Parathyroid adenoma (tissue), 2 donors: ENCODE measurements around the gene MFF.

Experiments
- H2AFZ ChIP-seq: fragments of 300-600 bp; sonication (generic); one replicate; pipeline ENCODE4 v1.7.0; 2017; ENCODE audit warnings: antibody characterized with exemption, mild to moderate bottlenecking
- H3K27ac ChIP-seq: fragments of 300-600 bp; sonication (generic); one replicate; pipeline ENCODE4 v1.7.0; 2017
- H3K27me3 ChIP-seq: fragments of 300-600 bp; sonication (generic); one replicate; pipeline ENCODE4 v1.7.0; 2017; ENCODE audit warnings: low read length; ENCODE audit not compliant: control insufficient read depth, insufficient read depth
- H3K36me3 ChIP-seq: fragments of 300-600 bp; sonication (generic); one replicate; pipeline ENCODE4 v1.7.0; 2017; ENCODE audit warnings: low read length; ENCODE audit not compliant: control insufficient read depth, insufficient read depth
- H3K4me1 ChIP-seq: fragments of 300-600 bp; sonication (generic); one replicate; pipeline ENCODE4 v1.7.0; 2017; ENCODE audit warnings: control low read depth
- H3K4me2 ChIP-seq: fragments of 300-600 bp; sonication (generic); one replicate; pipeline ENCODE4 v1.7.0; 2017; ENCODE audit warnings: low read length
- H3K4me3 ChIP-seq: fragments of 300-600 bp; sonication (generic); one replicate; pipeline ENCODE4 v1.7.0; 2017; ENCODE audit warnings: low read depth, low read length
- H3K79me2 ChIP-seq: fragments of 300-600 bp; sonication (generic); one replicate; pipeline ENCODE4 v1.7.0; 2017; ENCODE audit warnings: control low read depth
- H3K9ac ChIP-seq: fragments of 300-600 bp; sonication (generic); one replicate; pipeline ENCODE4 v1.7.0; 2017; ENCODE audit warnings: mild to moderate bottlenecking
- H3K9me3 ChIP-seq: fragments of 300-600 bp; sonication (generic); one replicate; pipeline ENCODE4 v1.7.0; 2017; ENCODE audit warnings: low read length; ENCODE audit not compliant: control insufficient read depth
- TF ChIP-seq, protein P1 (sequence below): fragments of 300-600 bp; sonication (generic); IDR thresholded peaks from one replicate; pipeline ENCODE4 v1.7.0; 2017; ENCODE audit warnings: antibody characterized with exemption, mild to moderate bottlenecking
- donor health status: primary hyperparathyroidism.

Gene MFF

DNA sequence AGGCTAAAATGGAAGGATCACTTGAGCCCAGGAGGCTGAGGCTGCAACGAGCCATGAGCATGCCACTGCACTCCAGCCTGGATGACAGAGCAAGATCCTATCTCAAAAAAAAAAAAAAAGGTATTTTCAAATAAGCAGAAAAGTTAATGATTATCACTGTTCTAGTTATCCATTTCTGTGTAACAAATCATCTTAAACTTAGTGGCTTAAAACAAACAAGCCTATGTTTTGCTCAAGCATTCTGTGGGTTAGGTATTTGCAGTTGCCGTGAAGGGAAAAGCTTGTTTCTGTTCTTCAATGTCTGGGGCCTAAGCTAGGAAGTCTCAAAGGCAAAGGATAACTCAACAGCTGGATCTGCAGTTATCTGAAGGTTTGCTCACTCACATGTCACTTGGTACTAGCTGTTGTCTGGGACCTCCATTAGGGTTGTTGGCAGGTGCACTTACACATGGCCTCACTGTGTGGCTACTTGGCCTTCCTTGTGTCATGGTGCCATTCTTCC, 14.1 kb downstream of the MFF start:
- Histone ChIP-seq H3K4me3 (no peak overlapping the region), H3K27ac (no peak overlapping the region), H3K36me3 (no peaks in the 10 kb centered on the region)

DNA sequence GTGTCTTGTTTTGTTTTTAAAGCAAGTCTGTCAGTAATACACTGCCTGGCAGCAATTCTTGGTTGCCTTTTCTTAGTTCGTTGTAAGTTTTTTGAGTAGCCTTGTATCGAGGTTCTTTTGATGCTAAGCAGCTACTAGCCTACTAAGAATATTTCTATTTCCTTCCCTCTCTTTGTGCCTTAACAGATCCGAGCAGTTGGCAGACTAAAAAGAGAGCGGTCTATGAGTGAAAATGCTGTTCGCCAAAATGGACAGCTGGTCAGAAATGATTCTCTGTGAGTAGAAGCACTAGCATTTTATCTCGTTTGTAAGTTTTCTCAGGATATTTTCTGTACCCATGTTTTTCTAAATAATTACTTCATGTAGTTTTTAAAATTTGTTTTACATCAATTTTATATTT, 15.1 kb downstream of the MFF start:
- Histone ChIP-seq H3K4me3 (no peak overlapping the region), H2AFZ (no peak overlapping the region)

More for the DNA sequence above, 14.1 kb downstream of the MFF start:
- TF ChIP-seq, protein P1, sequence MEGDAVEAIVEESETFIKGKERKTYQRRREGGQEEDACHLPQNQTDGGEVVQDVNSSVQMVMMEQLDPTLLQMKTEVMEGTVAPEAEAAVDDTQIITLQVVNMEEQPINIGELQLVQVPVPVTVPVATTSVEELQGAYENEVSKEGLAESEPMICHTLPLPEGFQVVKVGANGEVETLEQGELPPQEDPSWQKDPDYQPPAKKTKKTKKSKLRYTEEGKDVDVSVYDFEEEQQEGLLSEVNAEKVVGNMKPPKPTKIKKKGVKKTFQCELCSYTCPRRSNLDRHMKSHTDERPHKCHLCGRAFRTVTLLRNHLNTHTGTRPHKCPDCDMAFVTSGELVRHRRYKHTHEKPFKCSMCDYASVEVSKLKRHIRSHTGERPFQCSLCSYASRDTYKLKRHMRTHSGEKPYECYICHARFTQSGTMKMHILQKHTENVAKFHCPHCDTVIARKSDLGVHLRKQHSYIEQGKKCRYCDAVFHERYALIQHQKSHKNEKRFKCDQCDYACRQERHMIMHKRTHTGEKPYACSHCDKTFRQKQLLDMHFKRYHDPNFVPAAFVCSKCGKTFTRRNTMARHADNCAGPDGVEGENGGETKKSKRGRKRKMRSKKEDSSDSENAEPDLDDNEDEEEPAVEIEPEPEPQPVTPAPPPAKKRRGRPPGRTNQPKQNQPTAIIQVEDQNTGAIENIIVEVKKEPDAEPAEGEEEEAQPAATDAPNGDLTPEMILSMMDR: no peak
- Histone ChIP-seq H2AFZ (no peak overlapping the region), H3K4me1 (no peaks in the 10 kb centered on the region), H3K27me3 (no peaks in the 10 kb centered on the region), H3K4me2 (no peak overlapping the region), H3K9me3 (no peaks in the 10 kb centered on the region), H3K9ac (no peak overlapping the region), H3K79me2 (no peaks in the 10 kb centered on the region)

DNA sequence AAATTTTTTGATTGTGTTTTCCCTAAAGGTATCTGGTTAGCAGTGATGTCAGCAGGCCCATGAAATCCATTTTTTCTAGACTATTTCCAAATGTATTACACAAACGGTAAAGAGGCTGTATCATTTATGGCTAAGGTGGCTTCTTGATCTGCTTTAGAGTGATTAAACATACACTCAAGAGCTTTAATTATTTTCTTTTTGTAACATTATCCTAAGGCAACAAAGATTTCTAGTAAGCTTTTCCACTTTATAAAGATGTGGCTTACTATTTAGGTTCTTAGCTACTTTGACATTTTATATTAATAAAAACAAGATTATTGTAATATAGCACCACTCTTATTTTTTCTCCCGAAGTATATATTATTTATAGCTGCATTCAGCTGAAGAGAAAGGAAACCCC, 16.5 kb downstream of the MFF start:
- Histone ChIP-seq H3K4me2 (no peak overlapping the region), H3K9me3 (no peaks in the 10 kb centered on the region), H3K27me3 (no peaks in the 10 kb centered on the region), H3K4me1 (no peaks in the 10 kb centered on the region), H3K79me2 (no peaks in the 10 kb centered on the region), H3K4me3 (no peak overlapping the region), H3K36me3 (no peaks in the 10 kb centered on the region), H3K9ac (no peak overlapping the region), H3K27ac (no peak overlapping the region), H2AFZ (no peak overlapping the region)
- TF ChIP-seq, protein P1: no peak

More for the DNA sequence above, 15.1 kb downstream of the MFF start:
- H3K9ac ChIP-seq: no peak overlapping the region
- H3K4me2 ChIP-seq: no peak overlapping the region
- H3K79me2 ChIP-seq: no peaks in the 10 kb centered on the region
- no peaks in the 10 kb centered on the region for H3K9me3 ChIP-seq
- H3K27ac ChIP-seq: no peak overlapping the region
- H3K4me1 ChIP-seq: no peaks in the 10 kb centered on the region
- TF ChIP-seq, protein P1: no peak
- no peaks in the 10 kb centered on the region for H3K27me3 ChIP-seq
- no peaks in the 10 kb centered on the region for H3K36me3 ChIP-seq

DNA sequence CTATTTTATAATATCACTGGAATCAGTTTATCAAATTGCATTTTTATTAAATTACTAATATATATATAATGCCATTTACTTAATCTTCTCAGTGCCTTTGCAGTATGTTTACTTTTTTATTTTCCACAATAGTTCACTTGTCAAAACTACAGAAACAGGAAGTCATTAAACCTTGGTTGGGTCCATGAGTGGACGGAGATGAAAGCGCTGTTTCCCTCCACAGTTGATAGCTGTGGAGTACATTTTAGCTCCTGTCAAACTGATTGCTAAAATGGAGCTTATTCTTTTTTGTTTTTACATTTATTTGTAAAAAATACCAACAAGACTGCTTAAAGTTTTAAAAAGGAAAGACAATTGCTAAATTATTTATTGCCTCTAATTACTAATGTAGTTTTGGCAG, 19.2 kb downstream of the MFF start:
- Histone ChIP-seq H3K79me2 (no peaks in the 10 kb centered on the region), H3K9me3 (no peaks in the 10 kb centered on the region), H3K4me2 (no peak overlapping the region), H3K27ac (no peak overlapping the region), H3K27me3 (no peaks in the 10 kb centered on the region), H3K9ac (no peak overlapping the region), H3K4me1 (no peaks in the 10 kb centered on the region), H2AFZ (no peak overlapping the region), H3K4me3 (no peak overlapping the region), H3K36me3 (no peaks in the 10 kb centered on the region)
- TF ChIP-seq, protein P1: no peak

DNA sequence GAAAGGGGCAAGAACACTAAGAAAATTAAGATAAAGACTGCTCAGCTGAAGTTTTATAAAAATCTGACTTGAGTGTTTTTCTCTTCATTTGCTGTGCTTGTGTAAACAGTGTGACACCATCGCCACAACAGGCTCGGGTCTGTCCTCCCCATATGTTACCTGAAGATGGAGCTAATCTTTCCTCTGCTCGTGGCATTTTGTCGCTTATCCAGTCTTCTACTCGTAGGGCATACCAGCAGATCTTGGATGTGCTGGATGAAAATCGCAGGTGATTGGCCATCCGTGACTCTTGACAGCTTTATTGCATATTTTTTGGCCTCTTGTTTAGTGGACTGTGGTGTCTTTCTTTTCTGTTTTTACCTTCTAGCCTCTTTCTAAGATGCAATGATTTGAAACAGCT, 22.1 kb downstream of the MFF start:
- Histone ChIP-seq H3K27ac (no peak overlapping the region), H3K4me3 (no peak overlapping the region), H3K9me3 (no peaks in the 10 kb centered on the region), H3K4me2 (no peak overlapping the region), H3K9ac (no peak overlapping the region), H2AFZ (no peak overlapping the region), H3K27me3 (no peaks in the 10 kb centered on the region), H3K36me3 (no peaks in the 10 kb centered on the region), H3K79me2 (no peaks in the 10 kb centered on the region), H3K4me1 (no peaks in the 10 kb centered on the region)
- TF ChIP-seq, protein P1: no peak
